Iris pigment epithelial cell (primary cell): ENCODE results near the gene KNG1.

Experiments used
- DNase-seq: peaks from one replicate; pipeline ENCODE4 v3.0.0-alpha.2; 2011; ENCODE audit warnings: low read depth

KNG1 gene

DNA sequence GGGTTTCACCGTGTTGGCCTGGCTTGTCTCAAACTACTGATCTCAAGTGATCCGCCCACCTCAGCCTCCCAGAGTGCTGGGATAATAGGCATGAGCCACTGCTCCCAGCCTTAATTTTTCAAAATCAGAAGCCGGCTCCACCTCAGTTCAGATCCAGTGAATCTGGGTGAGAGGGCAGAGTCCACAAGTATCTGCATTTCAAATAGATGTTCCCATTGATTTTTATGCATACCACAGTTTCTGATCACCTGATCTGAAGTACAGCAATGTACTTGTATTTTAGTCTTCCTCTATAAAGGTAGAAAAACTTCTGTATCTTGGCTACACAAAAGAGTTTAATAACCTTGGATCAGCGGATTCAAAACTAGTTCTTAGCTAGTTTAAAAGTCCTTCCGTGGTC lies 62.0 kb downstream of the KNG1 start:
- no peak for DNase-seq

DNA sequence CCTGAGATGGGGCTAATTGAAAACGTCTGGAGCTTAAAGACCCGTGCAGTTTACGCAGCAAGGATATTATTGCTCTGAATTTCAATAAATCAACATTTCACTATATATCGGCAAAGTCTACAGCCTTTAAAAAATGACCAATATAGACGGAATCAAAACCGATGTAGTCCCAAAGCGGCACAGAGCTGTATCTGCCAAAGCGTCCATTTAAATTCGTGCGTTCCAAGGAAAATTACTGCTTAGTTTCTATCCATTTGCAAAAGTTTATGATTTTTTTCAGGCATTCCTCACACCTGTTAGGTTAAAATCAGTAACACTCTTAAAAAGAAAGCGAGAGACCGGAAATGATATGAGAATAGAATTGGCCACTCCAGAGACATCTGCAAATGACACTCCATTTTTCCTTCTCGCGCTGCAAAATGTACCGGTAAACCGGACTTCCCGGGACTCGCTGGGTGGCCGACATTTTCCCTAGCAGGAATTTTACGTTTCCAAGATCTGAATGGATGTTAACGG lies 65.4 kb downstream of the KNG1 start:
- peak; percentile 21 for DNase-seq

DNA sequence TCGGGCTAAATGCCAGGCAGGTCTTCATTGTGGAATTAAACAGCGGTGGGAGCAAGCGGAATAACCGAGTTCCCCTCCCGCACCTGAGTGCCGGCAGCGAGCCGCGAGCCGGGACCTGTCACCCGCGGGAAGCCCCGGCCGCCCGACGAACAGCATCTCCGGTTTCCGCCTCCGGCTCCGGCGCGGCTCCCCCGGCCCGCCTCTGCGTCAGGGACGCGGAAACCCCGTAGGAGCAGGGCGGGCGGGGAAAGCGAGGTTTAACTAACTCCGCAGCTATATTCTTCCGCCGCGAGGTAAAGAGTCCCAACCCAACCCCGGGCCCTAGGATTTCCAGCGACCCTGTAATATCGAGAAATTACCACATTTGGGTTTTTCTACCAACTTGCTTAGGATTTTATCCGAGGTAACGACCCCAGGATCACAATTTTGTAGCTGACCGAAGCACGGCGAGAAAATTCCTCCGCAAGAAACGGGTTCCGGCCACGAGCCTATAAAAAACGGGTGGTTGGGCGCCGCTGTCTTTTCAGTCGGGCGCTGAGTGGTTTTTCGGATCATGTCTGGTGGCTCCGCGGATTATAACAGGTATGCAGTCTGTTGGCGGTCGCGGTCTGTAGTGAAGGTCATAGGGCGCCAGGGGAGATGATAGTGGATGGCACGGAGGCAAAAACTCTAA lies 66.0 kb downstream of the KNG1 start, which contains the start of gene EIF4A2:
Gene EIF4A2 (plus strand): TSS at position 520 of the 673 bp plus-strand sequence. CDS start 34 bp downstream, at position 554.
- DNase-seq, result peak; percentile 89

DNA sequence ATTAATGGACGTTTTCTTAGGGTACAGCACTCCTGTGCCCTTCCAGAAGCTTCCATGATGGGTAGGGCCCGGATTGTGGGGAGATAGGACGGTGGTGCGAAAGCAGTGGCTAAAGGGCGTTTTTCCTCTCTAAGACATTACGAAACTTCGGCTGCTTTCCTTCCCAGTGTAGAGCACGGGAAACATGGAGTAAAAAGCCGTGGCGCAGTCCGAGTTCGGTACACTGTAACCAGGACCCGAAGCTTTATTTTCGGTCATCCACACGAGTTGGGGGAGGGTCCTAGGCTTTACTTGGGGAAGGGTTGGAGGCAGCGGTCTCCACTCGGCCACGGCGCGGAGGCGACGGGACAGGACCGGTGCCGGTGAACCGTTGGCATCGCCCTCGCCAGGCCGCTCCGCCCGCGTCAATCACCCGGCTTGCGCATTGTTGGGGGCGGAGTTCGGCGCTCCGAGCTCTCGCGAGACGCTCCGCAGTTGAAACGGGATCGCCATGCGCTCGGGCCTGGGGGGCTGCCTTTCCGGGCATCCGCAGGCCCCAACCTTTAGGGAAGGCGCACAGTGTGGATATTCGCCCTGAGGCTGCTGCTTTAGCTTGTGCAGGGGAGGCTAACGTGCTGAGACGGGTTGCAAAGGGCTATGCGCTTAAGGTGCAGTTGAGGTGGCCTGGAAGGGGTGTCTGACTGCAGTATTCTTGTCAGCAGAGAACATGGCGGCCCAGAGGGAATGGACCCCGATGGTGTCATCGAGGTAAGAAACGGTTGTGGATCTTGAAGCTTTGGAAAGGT lies 66.8 kb downstream of the KNG1 start:
- DNase-seq, result peak; percentile 75

DNA sequence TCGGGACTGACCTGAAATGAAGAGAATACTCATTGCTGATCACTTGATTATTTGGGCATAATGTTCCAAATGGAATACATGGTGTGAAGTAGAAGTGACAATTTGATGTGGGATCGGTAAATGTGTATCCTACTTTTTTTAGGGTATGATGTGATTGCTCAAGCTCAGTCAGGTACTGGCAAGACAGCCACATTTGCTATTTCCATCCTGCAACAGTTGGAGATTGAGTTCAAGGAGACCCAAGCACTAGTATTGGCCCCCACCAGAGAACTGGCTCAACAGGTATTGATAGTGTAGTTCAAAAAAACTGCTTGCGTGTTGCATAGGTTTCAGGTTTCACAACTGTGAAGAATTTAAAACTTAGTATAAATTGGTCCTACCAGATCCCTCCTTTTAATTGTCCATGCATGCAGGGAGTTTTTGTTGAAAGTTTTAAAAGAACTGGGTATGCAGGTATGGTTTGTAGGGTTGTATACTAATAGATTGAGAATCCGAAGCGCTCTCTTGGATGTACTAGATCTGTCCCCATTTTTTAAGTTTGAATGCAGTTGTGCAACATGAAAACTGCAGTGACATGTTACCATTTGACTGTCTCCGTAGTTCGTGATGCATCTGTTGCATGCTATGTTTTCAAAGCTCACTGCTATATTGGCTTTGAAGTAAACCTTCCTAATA lies 67.8 kb downstream of the KNG1 start:
- no peak for DNase-seq

DNA sequence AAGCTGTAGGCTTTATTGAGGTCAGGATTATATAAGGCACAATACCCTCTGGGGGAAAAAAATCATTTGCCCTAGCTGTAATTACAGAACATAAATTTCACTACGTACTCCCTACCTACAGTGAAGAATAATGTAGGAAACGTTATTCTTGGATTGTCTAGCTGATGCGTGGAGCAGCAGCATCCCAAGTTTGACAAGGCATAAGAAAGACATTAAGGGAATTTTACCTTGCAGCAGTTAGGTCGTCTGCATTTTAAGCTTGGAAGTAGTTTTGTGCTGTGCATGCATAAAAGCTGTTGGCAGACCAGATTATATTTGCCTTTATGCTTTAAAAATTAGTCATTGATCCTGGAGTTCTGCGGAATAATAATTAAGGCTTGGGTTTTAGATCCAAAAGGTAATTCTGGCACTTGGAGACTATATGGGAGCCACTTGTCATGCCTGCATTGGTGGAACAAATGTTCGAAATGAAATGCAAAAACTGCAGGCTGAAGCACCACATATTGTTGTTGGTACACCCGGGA lies 68.4 kb downstream of the KNG1 start:
- no peak for DNase-seq

DNA sequence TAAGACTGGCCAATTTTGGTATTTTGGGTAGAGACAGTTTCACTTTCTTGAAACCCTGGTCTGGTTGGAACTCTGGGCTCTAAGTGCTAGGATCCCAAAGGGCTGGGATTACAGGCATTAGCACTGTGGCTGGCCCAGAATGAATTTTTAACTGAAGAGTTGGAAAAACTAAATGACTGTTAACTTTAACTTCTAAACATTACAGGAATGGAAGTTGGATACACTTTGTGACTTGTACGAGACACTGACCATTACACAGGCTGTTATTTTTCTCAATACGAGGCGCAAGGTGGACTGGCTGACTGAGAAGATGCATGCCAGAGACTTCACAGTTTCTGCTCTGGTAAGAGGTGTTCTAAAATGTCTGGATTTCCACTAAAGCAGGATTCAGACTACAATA lies 69.8 kb downstream of the KNG1 start:
- no peak for DNase-seq

DNA sequence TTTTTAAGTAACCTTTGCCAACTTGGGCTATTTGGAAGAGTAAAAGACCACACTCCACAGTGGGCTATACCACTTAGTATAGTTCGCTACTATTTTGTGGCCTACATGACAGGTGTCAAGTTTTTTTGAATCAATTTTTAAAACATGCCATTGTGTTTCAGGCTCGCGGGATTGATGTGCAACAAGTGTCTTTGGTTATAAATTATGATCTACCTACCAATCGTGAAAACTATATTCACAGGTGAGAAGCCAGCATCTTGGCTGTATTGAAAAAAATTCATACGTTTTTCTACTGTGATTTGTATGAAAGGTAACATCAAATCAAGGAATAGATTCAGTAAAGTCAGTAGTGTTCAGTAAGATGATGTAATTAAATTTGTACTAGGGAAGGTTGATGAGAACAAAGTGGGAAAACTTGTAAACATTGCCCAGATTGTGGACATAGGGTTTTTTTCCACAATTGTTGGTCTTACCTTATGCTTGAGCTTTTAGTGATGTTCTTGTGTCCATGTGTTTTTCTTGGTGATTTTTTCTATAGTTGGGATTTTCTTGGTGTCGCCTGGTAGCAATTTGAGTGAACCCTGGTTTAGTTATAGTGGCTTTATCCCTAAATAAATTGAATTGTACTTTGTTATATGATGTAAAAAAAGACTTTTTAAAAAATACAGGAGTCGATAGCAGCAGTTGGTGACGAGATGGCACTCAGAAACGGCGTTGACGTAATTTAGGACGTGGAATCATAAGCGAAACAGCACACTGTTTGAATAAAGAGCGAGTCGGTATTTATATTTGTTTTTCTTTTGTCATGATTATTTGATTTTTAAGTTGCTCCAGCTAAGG lies 70.7 kb downstream of the KNG1 start:
- DNase-seq, result no peak

DNA sequence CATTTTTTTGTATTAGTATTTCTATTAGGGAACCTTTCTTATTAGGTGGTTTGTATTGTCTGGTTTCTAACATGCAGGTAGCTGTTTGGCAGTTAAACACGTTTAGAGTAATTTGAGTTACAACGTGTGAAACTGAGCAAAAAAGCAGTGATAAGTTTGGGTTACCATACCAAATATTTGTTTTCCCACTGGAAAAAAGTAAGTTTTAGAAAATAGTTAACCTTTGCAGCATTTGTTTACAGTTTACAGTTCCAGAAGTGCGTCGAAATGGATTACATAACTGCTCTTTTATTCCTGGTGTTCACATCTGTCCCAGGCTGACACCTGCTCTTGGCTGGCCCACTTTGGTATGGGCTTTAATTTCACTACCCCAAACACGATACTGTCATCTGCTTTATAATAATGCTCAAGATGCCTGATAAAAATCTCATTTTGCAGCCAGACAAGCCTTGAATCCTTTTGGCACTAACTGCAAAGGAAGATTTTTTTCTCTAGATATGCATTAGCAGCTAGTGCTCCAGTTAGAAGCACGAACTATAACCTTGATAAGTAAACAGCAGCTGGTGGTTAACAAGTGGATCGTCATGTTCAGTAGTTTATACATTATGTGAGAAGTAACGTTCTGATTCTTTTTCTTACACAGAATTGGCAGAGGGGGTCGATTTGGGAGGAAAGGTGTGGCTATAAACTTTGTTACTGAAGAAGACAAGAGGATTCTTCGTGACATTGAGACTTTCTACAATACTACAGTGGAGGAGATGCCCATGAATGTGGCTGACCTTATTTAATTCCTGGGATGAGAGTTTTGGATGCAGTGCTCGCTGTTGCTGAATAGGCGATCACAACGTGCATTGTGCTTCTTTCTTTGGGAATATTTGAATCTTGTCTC lies 71.6 kb downstream of the KNG1 start:
- DNase-seq, result no peak

DNA sequence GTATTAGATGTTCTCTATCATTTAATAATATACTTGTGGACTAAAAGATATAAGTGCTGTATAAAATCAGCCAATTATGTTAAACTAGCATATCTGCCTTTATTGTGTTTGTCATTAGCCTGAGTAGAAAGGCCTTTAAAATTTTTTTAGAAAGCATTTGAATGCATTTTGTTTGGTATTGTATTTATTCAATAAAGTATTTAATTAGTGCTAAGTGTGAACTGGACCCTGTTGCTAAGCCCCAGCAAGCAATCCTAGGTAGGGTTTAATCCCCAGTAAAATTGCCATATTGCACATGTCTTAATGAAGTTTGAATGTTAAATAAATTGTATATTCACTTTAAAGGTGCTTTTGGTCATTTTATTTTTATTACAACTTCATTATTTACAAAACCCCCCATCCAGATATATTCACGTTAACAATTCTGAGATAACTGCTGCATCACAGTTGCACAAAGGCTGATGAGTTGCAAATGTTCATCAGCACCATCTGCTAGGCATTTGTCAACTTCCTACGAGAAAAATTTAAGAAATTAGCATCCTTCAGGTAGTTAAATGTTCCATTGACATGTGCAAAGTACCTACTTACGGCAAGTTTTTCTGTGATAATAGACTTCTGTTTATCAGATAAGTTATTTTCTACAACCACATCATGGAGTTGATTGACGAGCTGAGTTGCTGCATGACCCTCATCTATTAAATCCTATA lies 72.5 kb downstream of the KNG1 start:
- DNase-seq, result no peak

DNA sequence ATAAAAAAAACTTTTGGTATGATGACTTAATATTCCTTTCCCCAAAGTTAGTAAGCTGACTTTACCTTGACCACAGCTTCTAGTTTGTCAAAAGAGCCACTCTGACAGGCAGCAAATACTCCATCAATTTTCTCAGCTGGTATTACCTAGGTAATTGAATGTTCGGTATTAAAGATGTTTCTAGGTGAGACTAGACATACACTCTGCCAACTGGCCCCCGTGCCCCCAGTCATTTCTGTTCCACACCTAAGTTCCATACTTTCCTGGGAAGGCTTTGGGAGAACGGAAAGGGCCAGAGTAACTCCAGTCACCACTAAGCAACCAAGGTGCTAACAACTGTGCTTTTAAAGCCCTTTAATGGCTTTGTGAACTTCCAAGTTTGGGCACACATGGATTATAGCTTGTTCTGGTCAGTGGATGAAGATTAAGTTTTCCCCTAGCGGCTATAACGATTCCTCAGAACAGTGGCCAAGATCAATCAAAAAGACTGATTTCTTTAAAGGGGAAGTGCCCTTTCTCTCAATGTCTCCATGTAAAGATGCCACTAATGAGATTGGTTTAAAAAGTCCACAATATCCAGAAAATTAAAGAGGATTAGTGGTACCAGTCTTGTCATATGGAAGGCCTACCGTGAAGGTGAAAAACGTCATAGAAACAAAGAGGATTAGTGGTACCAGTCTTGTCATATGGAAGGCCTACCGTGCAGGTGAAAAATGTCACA lies 73.3 kb downstream of the KNG1 start:
- DNase-seq, result peak; percentile 49
